ES-I3 (cell line): ENCODE data around the gene GHDC.
"Not testable (repeated sequence)": the region's sequence is repeated elsewhere in the genome, so short reads cannot be mapped to it uniquely, and the experiment has no call there.

Source experiments
- H3K36me3 ChIP-seq: 2 replicates; pipeline ENCODE4 v1.6.1; 2013; ENCODE audit warnings: mild to moderate bottlenecking, low read length, control low read depth, moderate library complexity; ENCODE audit not compliant: insufficient read depth
- H3K4me1 ChIP-seq: 2 replicates; pipeline ENCODE4 v1.6.1; 2013; ENCODE audit warnings: mild to moderate bottlenecking, control low read depth, low read length; ENCODE audit not compliant: insufficient read depth
- H3K9ac ChIP-seq: 2 replicates; pipeline ENCODE4 v1.6.1; 2013; ENCODE audit warnings: low read depth, mild to moderate bottlenecking, low read length, moderate library complexity
- H3K9me3 ChIP-seq: 2 replicates; pipeline ENCODE4 v1.6.1; 2013; ENCODE audit warnings: mild to moderate bottlenecking, low read length, moderate library complexity; ENCODE audit not compliant: control insufficient read depth, insufficient read depth

The GHDC gene

DNA sequence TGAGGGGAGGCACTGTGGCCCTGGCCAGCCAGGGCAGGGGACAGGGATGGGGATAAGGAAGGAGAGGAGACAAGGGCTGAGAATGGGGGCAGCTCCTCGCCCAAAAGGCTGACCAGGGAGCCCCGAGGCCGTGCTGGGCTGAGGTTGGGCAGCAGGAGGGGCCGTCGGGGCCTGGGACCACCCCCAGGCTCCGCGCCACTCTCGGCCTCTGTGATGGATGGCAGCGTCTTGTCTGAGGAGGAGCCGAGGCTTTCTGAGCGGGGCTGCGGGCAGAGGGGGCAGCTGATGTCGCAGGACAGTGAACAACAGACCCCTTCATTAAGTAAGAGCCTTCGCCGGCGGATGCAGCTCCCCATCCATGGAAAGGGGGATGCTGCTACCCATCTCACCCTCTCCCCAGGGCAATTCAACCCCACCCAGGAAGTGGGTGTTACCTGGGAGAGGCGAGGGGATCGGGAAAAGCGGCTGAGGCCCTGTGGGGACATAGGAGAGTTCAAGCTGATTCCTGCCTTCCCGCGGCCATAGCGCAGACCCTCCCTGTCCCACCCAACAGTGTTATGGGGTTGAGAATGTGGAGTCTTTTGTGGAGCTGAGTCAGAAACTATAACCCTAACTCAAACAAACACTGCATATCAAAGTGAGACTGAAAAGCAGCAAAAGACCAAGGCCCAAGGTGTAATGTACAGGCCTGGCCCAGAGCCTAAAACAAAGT is 30.4 kb downstream of the GHDC start:
- no peaks in the 10 kb centered on the region for H3K36me3 ChIP-seq
- no peaks in the 10 kb centered on the region; the same call in 1 of the 2 replicates for H3K4me1 ChIP-seq
- H3K9ac ChIP-seq: no peak overlapping the region
- H3K9me3 ChIP-seq: no peaks in the 10 kb centered on the region

DNA sequence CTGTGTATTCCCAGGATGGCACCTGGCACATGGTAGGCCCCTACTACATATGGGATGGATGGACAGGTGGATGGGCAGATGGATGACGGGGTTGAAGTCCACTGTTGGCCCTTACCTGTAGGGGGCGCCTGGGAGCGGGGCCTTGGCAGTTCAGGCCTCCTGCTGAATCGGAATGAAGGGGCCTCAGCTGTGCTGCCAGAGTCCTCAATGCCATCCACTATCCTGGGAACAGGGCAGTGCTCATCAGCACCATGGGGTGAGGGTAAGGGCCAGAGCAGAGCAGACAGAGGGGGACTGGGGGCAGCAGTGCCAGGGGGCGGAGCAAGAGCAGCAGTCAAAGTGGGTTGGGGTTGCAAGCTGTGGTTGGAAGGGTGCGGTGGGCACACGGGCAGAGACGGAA is 31.2 kb downstream of the GHDC start:
- H3K9ac ChIP-seq: no peak overlapping the region

GRCh38 chr17:42160531-42160910 is 33.8 kb downstream of the GHDC start:
- Histone ChIP-seq H3K9ac (no peak overlapping the region), H3K9me3 (no peaks in the 10 kb centered on the region), H3K4me1 (no peaks in the 10 kb centered on the region; the same call in 1 of the 2 replicates), H3K36me3 (no peaks in the 10 kb centered on the region)

More for the DNA sequence above, 31.2 kb downstream of the GHDC start:
- Histone ChIP-seq H3K4me1 (no peaks in the 10 kb centered on the region; the same call in 1 of the 2 replicates), H3K36me3 (no peaks in the 10 kb centered on the region), H3K9me3 (no peaks in the 10 kb centered on the region)

DNA sequence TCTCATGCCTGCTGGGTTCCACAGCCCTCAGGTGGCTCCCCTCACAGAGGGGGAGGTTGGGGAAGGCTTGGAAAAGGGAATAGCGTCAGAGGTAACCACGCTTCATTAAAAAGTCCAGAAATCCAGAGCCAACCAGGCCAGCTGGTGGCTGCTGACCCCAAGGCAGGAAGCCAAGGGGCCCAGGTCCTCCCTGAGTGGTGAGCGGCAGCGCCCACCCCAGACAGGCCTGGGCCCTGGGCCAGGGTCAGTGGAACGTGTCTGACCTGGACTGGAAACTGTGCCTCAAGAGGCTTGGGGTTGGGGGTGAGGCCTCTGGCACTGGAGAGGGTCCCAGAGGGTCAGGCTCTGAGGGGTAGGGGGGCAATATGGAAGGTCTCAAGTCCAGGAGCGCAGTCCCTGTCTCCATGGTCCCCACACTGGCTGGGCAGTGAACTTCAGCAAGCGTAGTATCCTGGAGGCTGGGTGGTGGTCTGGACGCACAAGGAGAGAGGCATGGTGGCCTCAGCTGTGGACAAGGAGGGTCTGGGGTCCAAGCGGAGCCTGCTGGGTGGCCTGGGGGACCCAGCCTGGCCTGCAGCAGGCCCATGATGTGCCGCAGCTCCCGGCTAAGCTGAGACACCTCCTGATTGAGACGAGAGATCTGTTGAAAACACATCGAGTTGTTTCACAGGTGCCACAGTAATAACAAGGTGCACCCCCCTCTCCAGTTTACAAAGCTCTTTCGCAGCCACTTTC is 34.3 kb downstream of the GHDC start:
- H3K36me3 ChIP-seq: no peaks in the 10 kb centered on the region
- H3K4me1 ChIP-seq: no peaks in the 10 kb centered on the region; the same call in 1 of the 2 replicates
- no peak overlapping the region for H3K9ac ChIP-seq
- H3K9me3 ChIP-seq: no peaks in the 10 kb centered on the region

DNA sequence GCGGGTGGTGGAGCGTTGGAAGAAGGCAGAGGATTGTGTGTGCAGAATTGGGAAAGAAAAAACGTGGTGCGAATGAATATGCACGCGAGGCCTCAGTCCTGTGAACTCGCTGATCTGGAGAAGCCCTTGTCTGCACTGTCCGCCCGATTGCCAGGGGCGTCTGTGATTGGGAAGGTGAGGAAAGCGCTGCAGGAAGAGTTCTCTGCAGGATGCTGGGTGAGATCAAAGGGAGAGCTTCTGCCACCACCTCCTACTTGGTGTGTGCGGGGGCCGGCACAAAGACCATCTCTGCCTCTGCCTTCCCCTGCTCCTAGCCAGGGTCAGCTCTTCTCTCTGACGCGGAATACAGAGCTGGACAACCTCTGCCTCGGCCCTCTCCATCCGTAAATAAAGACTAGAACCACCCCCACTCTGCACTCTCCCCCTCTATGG is 38.7 kb downstream of the GHDC start:
- Histone ChIP-seq H3K9ac (peak overlapping the region; percentile 56), H3K9me3 (no peaks in the 10 kb centered on the region), H3K4me1 (peaks cover 7% of the 10 kb centered on the region; the same call in 1 of the 2 replicates), H3K36me3 (no peaks in the 10 kb centered on the region; the same call in 1 of the 2 replicates)

DNA sequence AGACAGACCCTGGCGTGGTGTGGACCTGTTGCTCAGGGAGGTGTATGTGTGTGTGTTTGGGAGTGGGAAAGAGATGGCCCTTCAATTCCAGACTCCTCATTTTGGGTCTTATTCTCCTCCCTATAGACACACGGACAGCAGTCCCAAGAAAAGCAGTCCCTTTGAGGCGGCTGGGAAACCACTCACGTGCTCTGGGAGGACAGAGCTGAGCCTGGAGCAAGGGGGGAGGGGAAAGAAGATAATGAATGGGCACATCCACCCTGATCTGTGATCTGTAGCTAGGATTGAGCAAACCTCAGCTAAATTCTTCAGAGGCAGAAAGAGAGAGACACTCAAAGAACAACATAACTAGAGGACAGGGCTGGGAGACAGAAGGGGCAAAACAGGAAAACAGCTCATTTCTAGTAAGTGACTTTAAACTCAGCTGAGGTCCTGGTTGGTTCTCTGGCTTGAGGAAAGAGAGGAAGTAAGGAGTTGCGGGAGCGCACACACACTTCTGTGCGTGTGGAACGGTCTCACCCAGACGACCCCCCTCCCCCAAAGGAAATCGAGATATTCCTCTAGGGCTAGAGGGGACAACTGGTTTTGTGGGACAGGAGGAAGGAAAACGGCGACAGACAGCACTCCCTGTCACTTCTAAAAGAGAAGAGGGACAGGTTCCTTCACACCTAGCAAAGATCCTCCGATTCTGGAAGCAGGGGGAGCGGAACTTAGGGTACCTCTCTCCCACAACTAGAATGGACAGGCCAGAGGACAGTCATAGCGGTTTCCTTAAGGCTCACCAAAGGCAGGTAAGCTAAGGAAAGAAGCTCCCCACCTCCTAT is 40.2 kb downstream of the GHDC start:
- Histone ChIP-seq H3K36me3 (no peaks in the 10 kb centered on the region; the same call in 1 of the 2 replicates), H3K4me1 (peaks cover 7% of the 10 kb centered on the region; the same call in 1 of the 2 replicates), H3K9ac (peak overlapping the region; percentile 80)

GRCh38 chr17:42146911-42147607 is 47.2 kb downstream of the GHDC start:
- no peaks in the 10 kb centered on the region; the same call in 1 of the 2 replicates for H3K36me3 ChIP-seq

More for the DNA sequence above, 40.2 kb downstream of the GHDC start:
- no peaks in the 10 kb centered on the region for H3K9me3 ChIP-seq

DNA sequence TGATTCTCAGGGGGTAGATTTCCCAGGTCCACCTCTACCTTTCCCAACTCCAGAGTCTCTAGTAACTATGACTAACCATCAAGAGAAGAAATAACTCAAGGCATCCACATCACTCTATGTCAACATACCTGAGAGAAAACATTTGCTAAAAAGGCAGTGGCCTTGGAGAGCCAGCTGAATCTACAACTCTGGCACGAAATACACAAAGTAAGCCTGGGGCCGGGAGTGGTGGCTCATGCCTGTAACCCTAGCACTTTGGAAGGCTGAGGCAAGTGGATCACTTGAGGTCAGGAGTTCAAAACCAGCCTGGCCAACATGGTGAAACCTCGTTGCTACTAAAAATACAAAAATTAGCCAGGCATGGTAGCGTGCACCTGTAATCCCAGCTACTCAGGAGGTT is 51.2 kb downstream of the GHDC start:
- not testable (repeated sequence) for H3K9me3 ChIP-seq, H3K36me3 ChIP-seq, H3K9ac ChIP-seq, H3K4me1 ChIP-seq

More at GRCh38 chr17:42146911-42147607, 47.2 kb downstream of the GHDC start:
- no peaks in the 10 kb centered on the region for H3K4me1 ChIP-seq
- no peak overlapping the region for H3K9ac ChIP-seq
- no peaks in the 10 kb centered on the region for H3K9me3 ChIP-seq

- Histone ChIP-seq H3K9me3 (no peaks in the 10 kb centered on the region), H3K4me1 (no peaks in the 10 kb centered on the region), H3K36me3 (no peaks in the 10 kb centered on the region; the same call in 1 of the 2 replicates), H3K9ac (no peak overlapping the region)
Observed at GRCh38 chr17:42142371-42142896, 51.9 kb downstream of the GHDC start.

- no peaks in the 10 kb centered on the region; the same call in 1 of the 2 replicates for H3K36me3 ChIP-seq
- no peaks in the 10 kb centered on the region for H3K9me3 ChIP-seq
Observed at GRCh38 chr17:42141382-42141781, 52.9 kb downstream of the GHDC start.

DNA sequence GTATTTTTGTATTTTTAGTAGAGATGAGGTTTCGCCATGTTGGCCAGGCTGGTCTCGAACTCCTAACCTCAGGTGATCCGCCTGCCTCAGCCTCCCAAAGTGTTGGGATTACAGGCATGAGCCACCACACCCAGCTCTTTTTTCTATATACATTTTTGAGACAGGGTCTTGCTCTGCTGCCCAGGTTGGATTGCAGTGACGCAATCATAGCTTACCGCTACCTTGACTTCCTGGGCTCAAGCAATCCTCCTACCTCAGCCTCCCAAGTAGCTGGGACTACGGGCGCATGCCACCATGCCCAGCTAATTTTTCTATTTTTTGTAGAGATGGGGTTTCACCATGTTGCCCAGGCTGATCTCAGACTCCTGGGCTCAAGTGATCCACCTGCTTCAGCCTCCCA is 53.6 kb downstream of the GHDC start:
- not testable (repeated sequence) for H3K36me3 ChIP-seq, H3K4me1 ChIP-seq, H3K9me3 ChIP-seq, H3K9ac ChIP-seq

More at GRCh38 chr17:42141382-42141781, 52.9 kb downstream of the GHDC start:
- Histone ChIP-seq H3K9ac (no peak overlapping the region), H3K4me1 (peaks cover under 1% of the 10 kb centered on the region; the same call in 1 of the 2 replicates)
